Heart right ventricle (tissue), 16 donors: ENCODE measurements around the gene KIF26B. TPM values are rescaled to one million over a fixed set of nuclear protein-coding genes. Genes with fewer than 3 reads are reported as not detected.

Experiments used
- ATAC-seq, 8 donors: fragments of 200-7000 bp; cut with Tn5 transposase; one replicate each; pipeline ENCODE4 v1.9.1; 2020; ENCODE audit warnings: mild to moderate bottlenecking in 8 of 8, moderate library complexity in 8 of 8, moderate number of reproducible peaks in 1 of 8
- DNase-seq, 2 donors: peaks; one replicate each; pipeline ENCODE4 v3.0.0-alpha.2; 2020
- H3K27ac ChIP-seq, 10 donors: fragments of 200-600 bp; sonication (generic) in 2 of 10; one replicate each; pipeline versions ENCODE4 v1.5.0 to v1.8.0; 2020 to 2022; ENCODE audit warnings: mild to moderate bottlenecking in 3 of 10
- H3K27me3 ChIP-seq, 7 donors: fragments of 200-600 bp; one replicate each; pipeline ENCODE4 v1.8.0; 2021 to 2022; ENCODE audit warnings: mild to moderate bottlenecking in 2 of 7
- H3K36me3 ChIP-seq, 9 donors: fragments of 200-600 bp; sonication (generic) in 1 of 9; one replicate each; pipeline versions ENCODE4 v1.5.0 to v1.8.0; 2020 to 2022; ENCODE audit warnings: mild to moderate bottlenecking in 2 of 9
- H3K4me1 ChIP-seq, 9 donors: fragments of 200-600 bp; sonication (generic) in 1 of 9; one replicate each; pipeline versions ENCODE4 v1.5.0 to v1.8.0; 2020 to 2022; ENCODE audit warnings: mild to moderate bottlenecking in 4 of 9
- H3K4me3 ChIP-seq, 10 donors: fragments of 200-600 bp; sonication (generic) in 2 of 10; one replicate each; pipeline versions ENCODE4 v1.5.0 to v1.8.0; 2020 to 2022; ENCODE audit warnings: mild to moderate bottlenecking in 7 of 10, moderate library complexity in 2 of 10
- H3K9me3 ChIP-seq, 11 donors: fragments of 200-600 bp in 10 of 11; sonication (generic) in 2 of 11; one replicate each; pipeline versions ENCODE4 v1.5.0 to v1.8.0; 2013 to 2022; ENCODE audit warnings: mild to moderate bottlenecking in 2 of 11, control low read depth in 1 of 11, moderate library complexity in 1 of 11
- CTCF ChIP-seq, 9 donors: fragments of 200-600 bp; sonication (generic) in 2 of 9; IDR thresholded peaks; one replicate each; pipeline versions ENCODE4 v1.5.0 to v1.8.0; 2021 to 2022; ENCODE audit warnings: antibody characterized with exemption in 9 of 9, mild to moderate bottlenecking in 5 of 9, moderate library complexity in 1 of 9
- WGBS, 2 donors: extraction: QIAGEN DNeasy Blood & Tissue Kit; methylation state at CpG; one replicate each; pipeline ENCODE4 v1.1.7; 2013; ENCODE audit warnings: inconsistent platforms in 1 of 2; 5-methylcytosine and 5-hydroxymethylcytosine counted together
- intact Hi-C, 10 donors: fragments of 100-400 bp; cut with DNase I; formaldehyde crosslinking; loops; one replicate each; pipeline versions ENCODE4 v1.11.1 to v1.14.2; 2022
- polyA plus RNA-seq, 2 donors: library from polyadenylated mRNA; stranded (reverse); fragments of 200-250 nt; gene quantifications; one replicate each; pipeline ENCODE4 v1.2.3, GENCODE V29; 2013
- total RNA-seq, 10 donors: library from RNA; stranded (reverse); fragmentation: NEBNext Ultra II Directional in 3 of 10; extraction: Animal tissue kit (Norgen Biotek cat#: 25700) in 3 of 10; gene quantifications; one replicate each; pipeline versions ENCODE4 v1.2.1 to v1.2.4, GENCODE V29; 2021 to 2023
- donor health status: Arrhythmogenic right ventricular cardiomyopathy.
- donor health status: ischemic (EF 13 %, LVEDD 7.1; RV severe dilation, severe dysfunction).
- donor health status: healthy with polysubstance abuse.
- donor health status: DM: no; HTN: yes; CAD: no.
- donor health status: DM: no; HTN: no; CAD: no.
- donor health status: ischemic (EF 25% LVEDD 6.9; RV normal size, moderate dysfunction).
- donor health status: ischemic (EF 25% LVEDD 5.7; RV mildly dilated, moderate dysfunction).
- donor health status: healthy.
- donor health status: DM: yes; HTN: yes; CAD: no.
- donor health status: Ischemic cardiomyopathy.
- donor health status: ischemic (EF 35%, LVEDD 5.7; RV mildly dilated, moderate dysfunction).
- donor health status: nonischemic (EF 11% LVEDD 7.7; RV severe dilation, severe dysfunction).
- donor health status: DM: yes; HTN: yes; CAD: no.
- donor health status: PGD.
- donor health status: ischemic (EF 29% LVEDD 5.4; RV normal size, mild dysfunction).
- donor health status: nonischemic (EF 23%, LVEDD 6.1; RV moderate dilation, normal function).

The KIF26B gene
- total and polyA plus RNA-seq, 12 donors: 0.66 to 8.8 (median 2.8) TPM

- no peak for ATAC-seq
- intact Hi-C loops: no loop called here
Observed at GRCh38 chr1:245656189-245656717, 501.5 kb downstream of the KIF26B start.

DNA sequence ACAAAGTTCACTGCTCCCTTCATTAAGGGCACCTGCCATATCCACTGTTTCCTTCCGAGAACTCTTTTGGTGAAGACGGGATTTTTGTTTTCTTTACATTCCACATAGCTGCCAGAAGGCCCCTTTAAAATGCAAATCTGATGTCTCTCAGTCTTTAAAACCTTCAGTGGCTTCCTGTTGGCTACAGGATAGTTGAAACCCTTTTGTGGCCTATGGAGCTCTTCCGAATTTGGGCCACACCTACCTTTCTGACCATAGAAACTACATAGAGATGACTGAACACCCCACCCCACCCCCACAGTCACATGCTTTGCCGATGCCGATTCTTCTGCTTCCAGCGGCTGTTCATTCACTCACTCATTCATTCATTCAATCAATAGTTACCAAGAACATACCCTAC lies 502.6 kb downstream of the KIF26B start:
- intact Hi-C loops: no loop called here
- Histone ChIP-seq H3K4me3 (no peak overlapping the region), H3K27me3 (no peaks in the 10 kb centered on the region), H3K36me3 (no peaks in the 10 kb centered on the region), H3K4me1 (no peaks in the 10 kb centered on the region), H3K27ac (no peak overlapping the region), H3K9me3 (no peaks in the 10 kb centered on the region)
- DNase-seq (no peak), ATAC-seq (no peak)
- no peak for TF ChIP-seq CTCF (IDR thresholded peaks at IDR 0.05)
- WGBS, 2 donors: 91 to 96% methylated on average over 6 of the region's 6 CpGs

More at GRCh38 chr1:245656189-245656717, 501.5 kb downstream of the KIF26B start:
- WGBS, 2 donors: 90 to 91% methylated on average over 11 of the region's 11 CpGs
- Histone ChIP-seq H3K4me3 (no peak overlapping the region), H3K36me3 (no peaks in the 10 kb centered on the region), H3K4me1 (no peaks in the 10 kb centered on the region), H3K9me3 (no peaks in the 10 kb centered on the region), H3K27me3 (no peaks in the 10 kb centered on the region), H3K27ac (no peak overlapping the region)
- no peak for TF ChIP-seq CTCF (IDR thresholded peaks at IDR 0.05)
- no peak for DNase-seq

- H3K36me3 ChIP-seq: no peaks in the 10 kb centered on the region
- 93 to 96% methylated on average over 3 of the region's 3 CpGs for WGBS, 2 donors
- no peaks in the 10 kb centered on the region for H3K27me3 ChIP-seq
- no peak for TF ChIP-seq CTCF (IDR thresholded peaks at IDR 0.05)
- DNase-seq: no peak
- no peak for ATAC-seq
- H3K9me3 ChIP-seq: no peaks in the 10 kb centered on the region
- H3K4me1 ChIP-seq: no peaks in the 10 kb centered on the region
- H3K27ac ChIP-seq: no peak overlapping the region
- intact Hi-C loops: no loop called here
- no peak overlapping the region for H3K4me3 ChIP-seq
Observed at GRCh38 chr1:245663373-245663772, 508.6 kb downstream of the KIF26B start.

- Histone ChIP-seq H3K36me3 (no peaks in the 10 kb centered on the region), H3K27me3 (no peaks in the 10 kb centered on the region), H3K4me3 (no peak overlapping the region), H3K9me3 (no peaks in the 10 kb centered on the region), H3K27ac (no peak overlapping the region), H3K4me1 (no peaks in the 10 kb centered on the region)
- ATAC-seq (no peak), DNase-seq (no peak)
- 97 to 98% methylated on average over 8 of the region's 8 CpGs for WGBS, 2 donors
- intact Hi-C loops: no loop called here
- TF ChIP-seq CTCF (IDR thresholded peaks at IDR 0.05): no peak
Observed at GRCh38 chr1:245663841-245664240, 509.1 kb downstream of the KIF26B start.
